ENCODE results near the gene LIFR.

Gene LIFR

GRCh38 chr5:38556088-38556598 lies 303 bp downstream of the LIFR start:
- no peak for TF ChIP-seq CTCF (conservative IDR thresholded peaks at IDR 0.05; ENCODE audit: low read depth, low read length)
- no peak for DNase-seq (ENCODE audit: low read depth)
- H3K4me3 ChIP-seq (ENCODE audit: low read depth, low read length), result peak overlapping the region; percentile 80

GRCh38 chr5:38555354-38556087 lies 925 bp downstream of the LIFR start:
- no peak for TF ChIP-seq CTCF (conservative IDR thresholded peaks at IDR 0.05; ENCODE audit: low read depth, low read length)
- H3K4me3 ChIP-seq (ENCODE audit: low read depth, low read length), result peak overlapping the region; percentile 80
- DNase-seq (ENCODE audit: low read depth), result no peak

- peak overlapping the region; percentile 80 for H3K4me3 ChIP-seq (ENCODE audit: low read depth, low read length)
- TF ChIP-seq CTCF (conservative IDR thresholded peaks at IDR 0.05; ENCODE audit: low read depth, low read length), result no peak
- no peak for DNase-seq (ENCODE audit: low read depth)
Observed at GRCh38 chr5:38554861-38555260, 1.6 kb downstream of the LIFR start.

- peak overlapping the region; percentile 80 for H3K4me3 ChIP-seq (ENCODE audit: low read depth, low read length)
- no peak for TF ChIP-seq CTCF (conservative IDR thresholded peaks at IDR 0.05; ENCODE audit: low read depth, low read length)
- no peak for DNase-seq (ENCODE audit: low read depth)
Observed at GRCh38 chr5:38554403-38554802, 2.0 kb downstream of the LIFR start.

GRCh38 chr5:38553001-38553521 lies 3.4 kb downstream of the LIFR start:
- H3K4me3 ChIP-seq (ENCODE audit: low read depth, low read length), result no peak overlapping the region
- no peak for DNase-seq (ENCODE audit: low read depth)
- no peak for TF ChIP-seq CTCF (conservative IDR thresholded peaks at IDR 0.05; ENCODE audit: low read depth, low read length)

GRCh38 chr5:38551030-38552017 lies 5.1 kb downstream of the LIFR start:
- peak; percentile 75 for TF ChIP-seq CTCF (conservative IDR thresholded peaks at IDR 0.05; ENCODE audit: low read depth, low read length)
- H3K4me3 ChIP-seq (ENCODE audit: low read depth, low read length), result no peak overlapping the region
- DNase-seq (ENCODE audit: low read depth), result peak; percentile 79
